Mucosa of rectum (tissue), 2 donors: Measurements from ENCODE around the gene TEX10.

ENCODE experiments used
- H3K27ac ChIP-seq, 2 donors: one replicate each; pipeline ENCODE4 v1.7.0; 2013; ENCODE audit warnings: inconsistent platforms in 2 of 2, low read depth in 2 of 2, low read length in 2 of 2
- H3K27me3 ChIP-seq, 2 donors: one replicate each; pipeline ENCODE4 v1.7.0; 2013; ENCODE audit warnings: low read length in 2 of 2; ENCODE audit not compliant: control insufficient read depth in 2 of 2, insufficient read depth in 2 of 2
- H3K36me3 ChIP-seq, 2 donors: one replicate each; pipeline ENCODE4 v1.7.0; 2013; ENCODE audit warnings: low read length in 2 of 2; ENCODE audit not compliant: control insufficient read depth in 2 of 2, insufficient read depth in 2 of 2
- H3K4me1 ChIP-seq, 2 donors: one replicate each; pipeline ENCODE4 v1.7.0; 2013; ENCODE audit warnings: low read length in 2 of 2, mild to moderate bottlenecking in 1 of 2; ENCODE audit not compliant: control insufficient read depth in 2 of 2, insufficient read depth in 2 of 2
- H3K4me3 ChIP-seq, 2 donors: one replicate each; pipeline ENCODE4 v1.7.0; 2013; ENCODE audit warnings: low read length in 2 of 2
- H3K9ac ChIP-seq, 2 donors: one replicate each; pipeline ENCODE4 v1.7.0; 2013; ENCODE audit warnings: low read length in 2 of 2, low read depth in 1 of 2, mild to moderate bottlenecking in 1 of 2
- H3K9me3 ChIP-seq, 2 donors: one replicate each; pipeline ENCODE4 v1.7.0; 2013; ENCODE audit warnings: low read length in 2 of 2; ENCODE audit not compliant: control insufficient read depth in 2 of 2
- donor health status: healthy.
- donor health status: Normal muscosa, but diverticular disease.

TEX10 gene

DNA sequence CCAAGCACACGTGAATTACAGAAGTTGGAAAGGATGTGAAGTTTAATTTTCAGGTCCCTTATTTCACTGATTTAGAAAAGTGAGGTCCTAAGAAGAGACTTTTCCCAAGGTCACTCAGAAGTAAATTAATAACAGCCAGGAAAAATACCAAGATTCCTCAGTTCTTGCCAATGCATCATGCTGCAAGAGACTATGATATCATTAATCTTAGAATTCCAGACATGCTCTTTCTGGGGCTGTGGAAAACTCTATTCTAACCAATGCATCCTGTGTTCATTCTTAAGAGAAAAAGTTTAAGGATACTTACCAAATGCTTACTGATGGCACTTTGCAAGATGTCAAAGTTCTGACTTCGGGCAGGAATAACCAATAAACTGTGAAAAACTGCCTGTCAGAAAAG, 42.8 kb downstream of the TEX10 start:
- peaks cover 4 to 5% of the 10 kb centered on the region in 2 donors for H3K36me3 ChIP-seq
- H3K27ac ChIP-seq = no peak overlapping the region
- H3K9ac ChIP-seq = no peak overlapping the region
- no peaks in the 10 kb centered on the region for H3K27me3 ChIP-seq
- H3K4me3 ChIP-seq = no peak overlapping the region
- no peaks in the 10 kb centered on the region for H3K9me3 ChIP-seq
- no peaks in the 10 kb centered on the region for H3K4me1 ChIP-seq

- Histone ChIP-seq H3K36me3 (peaks cover 4 to 5% of the 10 kb centered on the region in 2 donors), H3K27ac (no peak overlapping the region), H3K9ac (no peak overlapping the region), H3K4me1 (no peaks in the 10 kb centered on the region), H3K9me3 (no peaks in the 10 kb centered on the region), H3K4me3 (no peak overlapping the region), H3K27me3 (no peaks in the 10 kb centered on the region)
These were observed 43.7 kb downstream of the TEX10 start for GRCh38 chr9:100308965-100309564.

DNA sequence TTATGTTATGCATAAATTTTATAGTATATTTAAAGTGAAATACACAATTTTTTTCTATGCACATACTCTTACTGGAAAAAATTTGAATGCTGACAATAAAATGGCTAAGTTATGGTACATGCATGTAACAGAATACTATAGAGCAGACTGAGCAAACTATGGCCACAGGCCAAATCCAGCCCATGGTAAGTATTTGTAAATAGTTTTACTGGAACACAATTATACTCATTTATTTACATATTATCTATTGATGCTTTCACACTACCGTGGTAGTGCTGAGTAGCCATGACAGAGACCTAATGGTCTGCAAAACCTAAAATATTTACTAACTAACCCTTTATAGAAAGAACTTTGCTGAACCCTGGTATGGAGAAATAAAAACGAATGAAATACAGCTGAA, 45.7 kb downstream of the TEX10 start:
- Histone ChIP-seq H3K27ac (no peak overlapping the region), H3K27me3 (no peaks in the 10 kb centered on the region), H3K36me3 (peaks cover 12 to 21% of the 10 kb centered on the region in 2 donors), H3K9ac (no peak overlapping the region), H3K9me3 (no peaks in the 10 kb centered on the region), H3K4me1 (no peaks in the 10 kb centered on the region), H3K4me3 (no peak overlapping the region)

DNA sequence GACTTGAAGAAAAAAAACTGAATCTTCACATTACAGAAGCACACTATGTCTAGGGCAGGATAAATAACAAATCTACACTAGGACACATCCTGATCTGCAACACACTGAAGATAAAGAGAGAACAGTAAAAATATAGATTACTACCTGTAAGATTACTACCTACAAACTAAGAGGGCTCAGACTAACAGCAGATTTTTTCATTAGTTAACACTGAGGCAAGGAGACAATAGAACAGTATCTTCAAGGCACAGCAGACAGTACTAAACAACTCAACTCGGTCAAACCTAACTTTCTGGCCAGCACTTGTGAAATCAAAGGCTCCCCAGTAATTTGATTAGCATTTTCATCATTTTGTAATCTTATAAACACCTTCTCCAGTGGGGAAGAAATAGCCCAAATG, 46.5 kb downstream of the TEX10 start:
- Histone ChIP-seq H3K4me3 (no peak overlapping the region), H3K27ac (no peak overlapping the region), H3K9me3 (no peaks in the 10 kb centered on the region), H3K4me1 (no peaks in the 10 kb centered on the region), H3K27me3 (no peaks in the 10 kb centered on the region), H3K9ac (no peak overlapping the region), H3K36me3 (peaks cover 18 to 26% of the 10 kb centered on the region in 2 donors)

- Histone ChIP-seq H3K36me3 (peaks cover 28 to 30% of the 10 kb centered on the region in 2 donors), H3K9me3 (no peaks in the 10 kb centered on the region), H3K9ac (no peak overlapping the region), H3K4me1 (no peaks in the 10 kb centered on the region), H3K27ac (no peak overlapping the region), H3K4me3 (no peak overlapping the region), H3K27me3 (no peaks in the 10 kb centered on the region)
These were observed 49.0 kb downstream of the TEX10 start for GRCh38 chr9:100303747-100304146.

- Histone ChIP-seq H3K9ac (no peak overlapping the region), H3K9me3 (no peaks in the 10 kb centered on the region), H3K4me3 (no peak overlapping the region), H3K27me3 (no peaks in the 10 kb centered on the region), H3K36me3 (peaks cover 36 to 58% of the 10 kb centered on the region in 2 donors), H3K4me1 (no peaks in the 10 kb centered on the region), H3K27ac (no peak overlapping the region)
These were observed 54.4 kb downstream of the TEX10 start for GRCh38 chr9:100298378-100298777.

DNA sequence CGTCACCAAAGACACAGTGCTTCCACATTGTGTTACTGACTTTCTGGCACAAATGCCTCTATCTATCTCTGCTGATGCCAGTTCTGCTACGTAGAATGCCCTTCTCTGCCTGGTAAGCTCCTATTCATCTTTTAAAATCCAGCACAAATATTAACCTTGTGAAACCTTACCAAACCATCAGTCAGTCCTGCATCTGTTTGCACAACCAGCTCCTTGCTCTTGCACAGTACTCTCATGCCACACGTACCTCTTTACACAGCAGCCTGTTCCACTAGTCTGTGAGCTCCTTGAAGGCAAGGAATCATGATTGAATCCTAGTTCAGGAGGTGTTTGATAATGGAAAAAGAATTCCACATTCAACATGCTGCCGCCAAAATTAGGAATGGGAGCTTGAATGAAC, 56.3 kb downstream of the TEX10 start:
- Histone ChIP-seq H3K9ac (no peak overlapping the region), H3K4me3 (no peak overlapping the region), H3K36me3 (peaks cover 36 to 62% of the 10 kb centered on the region in 2 donors), H3K27me3 (no peaks in the 10 kb centered on the region), H3K9me3 (no peaks in the 10 kb centered on the region), H3K4me1 (no peaks in the 10 kb centered on the region), H3K27ac (no peak overlapping the region)

DNA sequence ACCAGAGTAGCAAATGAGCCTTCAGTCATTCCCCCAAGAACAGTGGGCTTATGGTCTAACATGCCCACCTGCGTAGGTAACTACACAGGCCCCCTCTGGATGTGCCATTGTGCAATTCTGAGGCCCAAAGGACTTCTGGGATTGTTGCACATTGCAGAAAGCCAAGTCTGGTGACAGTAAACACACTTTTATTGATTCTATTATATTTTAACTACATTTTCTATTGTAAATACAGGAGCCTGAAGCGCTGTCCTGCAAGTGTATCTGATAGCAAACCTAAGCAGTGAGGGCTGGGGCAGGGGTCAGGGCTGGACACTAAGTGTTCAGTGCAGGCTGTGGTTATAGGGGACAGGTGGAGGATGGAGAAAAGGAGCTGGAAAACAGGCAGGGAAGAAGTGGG, 57.5 kb downstream of the TEX10 start:
- Histone ChIP-seq H3K4me1 (no peaks in the 10 kb centered on the region), H3K9me3 (no peaks in the 10 kb centered on the region), H3K4me3 (no peak overlapping the region), H3K27me3 (no peaks in the 10 kb centered on the region), H3K27ac (no peak overlapping the region), H3K9ac (no peak overlapping the region), H3K36me3 (peaks cover 30 to 58% of the 10 kb centered on the region in 2 donors)

DNA sequence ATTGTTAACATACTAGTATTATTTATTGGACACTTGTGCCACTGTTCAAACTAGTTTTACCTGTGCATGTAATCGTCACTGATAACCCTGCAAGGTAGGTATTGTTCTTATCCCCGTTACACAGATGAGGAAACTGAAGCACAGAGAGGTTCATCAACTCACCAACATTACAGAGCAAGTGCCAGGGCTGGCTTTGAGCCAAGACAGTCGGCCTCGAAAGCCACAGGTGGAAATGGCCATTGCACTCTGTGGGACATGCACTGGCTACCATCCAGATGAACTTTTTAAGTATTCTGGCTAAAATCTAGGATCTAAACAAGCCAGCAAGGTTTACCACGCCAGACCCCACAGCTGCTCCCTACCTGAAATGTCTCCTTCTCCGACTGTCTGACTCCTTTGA, 57.9 kb downstream of the TEX10 start:
- Histone ChIP-seq H3K36me3 (peaks cover 26 to 58% of the 10 kb centered on the region in 2 donors), H3K27me3 (no peaks in the 10 kb centered on the region), H3K4me1 (no peaks in the 10 kb centered on the region), H3K4me3 (no peak overlapping the region), H3K9ac (no peak overlapping the region), H3K27ac (no peak overlapping the region), H3K9me3 (no peaks in the 10 kb centered on the region)

- H3K36me3 ChIP-seq = peaks cover 23 to 60% of the 10 kb centered on the region in 2 donors
- H3K27me3 ChIP-seq = no peaks in the 10 kb centered on the region
- no peaks in the 10 kb centered on the region for H3K4me1 ChIP-seq
- H3K4me3 ChIP-seq = no peak overlapping the region
- H3K27ac ChIP-seq = no peak overlapping the region
- H3K9ac ChIP-seq = no peak overlapping the region
- H3K9me3 ChIP-seq = no peaks in the 10 kb centered on the region
These were observed 58.4 kb downstream of the TEX10 start for GRCh38 chr9:100294341-100294740.

GRCh38 chr9:100292414-100292813, 60.3 kb downstream of the TEX10 start:
- Histone ChIP-seq H3K27me3 (no peaks in the 10 kb centered on the region), H3K36me3 (peaks cover 16 to 55% of the 10 kb centered on the region in 2 donors), H3K9ac (no peak overlapping the region), H3K4me3 (no peak overlapping the region), H3K9me3 (no peaks in the 10 kb centered on the region), H3K4me1 (no peaks in the 10 kb centered on the region), H3K27ac (no peak overlapping the region)
